Natural killer cell (primary cell): Measurements from ENCODE around the gene EME1. TPM values are rescaled to one million over a fixed set of nuclear protein-coding genes. Genes with fewer than 3 reads are reported as not detected.

ENCODE experiments used
- ATAC-seq, 3 donors: fragments of 150-1000 bp in 2 of 3; fragments of 200-7000 bp in 1 of 3; cut with Tn5 transposase; 1 replicate in 1 of 3; 2 replicates in 2 of 3; pipeline ENCODE4 v1.10.0; 2021; ENCODE audit warnings: mild to moderate bottlenecking in 2 of 3, moderate library complexity in 2 of 3
- DNase-seq, 2 donors: peaks; one replicate each; pipeline versions ENCODE4 v3.0.0 to v3.0.0-alpha.2; 2013 to 2021; ENCODE audit warnings: mixed read lengths in 1 of 2
- H3K27ac ChIP-seq: one replicate; pipeline ENCODE4 v1.5.1; 2013; ENCODE audit warnings: mild to moderate bottlenecking, low read length
- H3K27me3 ChIP-seq: one replicate; pipeline ENCODE4 v1.6.1; 2013; ENCODE audit warnings: low read length; ENCODE audit not compliant: control insufficient read depth, insufficient read depth
- H3K36me3 ChIP-seq: one replicate; pipeline ENCODE4 v1.6.1; 2013; ENCODE audit warnings: low read length; ENCODE audit not compliant: control insufficient read depth, insufficient read depth
- H3K4me1 ChIP-seq: one replicate; pipeline ENCODE4 v1.6.1; 2013; ENCODE audit warnings: low read length; ENCODE audit not compliant: control insufficient read depth, insufficient read depth
- H3K4me3 ChIP-seq: one replicate; pipeline ENCODE4 v1.5.1; 2013; ENCODE audit warnings: low read length
- H3K9me3 ChIP-seq: one replicate; pipeline ENCODE4 v1.6.1; 2013; ENCODE audit warnings: low read length; ENCODE audit not compliant: control insufficient read depth, insufficient read depth
- H3K27ac Mint-ChIP-seq, 2 donors: one replicate each; pipeline ENCODE4 v1.8.0; 2022; ENCODE audit warnings: mild to moderate bottlenecking in 2 of 2, mixed read lengths in 2 of 2, moderate library complexity in 1 of 2
- H3K27me3 Mint-ChIP-seq, 2 donors: one replicate each; pipeline ENCODE4 v1.8.0; 2022; ENCODE audit warnings: low read depth in 2 of 2, mixed read lengths in 2 of 2
- H3K36me3 Mint-ChIP-seq: one replicate; pipeline ENCODE4 v1.8.0; 2022; ENCODE audit warnings: mixed read lengths
- H3K4me1 Mint-ChIP-seq, 2 donors: one replicate each; pipeline ENCODE4 v1.8.0; 2022; ENCODE audit warnings: mixed read lengths in 2 of 2
- H3K4me3 Mint-ChIP-seq: one replicate; pipeline ENCODE4 v1.8.0; 2022; ENCODE audit warnings: mild to moderate bottlenecking, moderate library complexity, mixed read lengths
- H3K9me3 Mint-ChIP-seq, 2 donors: one replicate each; pipeline ENCODE4 v1.8.0; 2022; ENCODE audit warnings: mixed read lengths in 2 of 2
- CTCF ChIP-seq: fragments of 200-600 bp; IDR thresholded peaks from one replicate; pipeline ENCODE4 v1.8.0; 2022; ENCODE audit warnings: antibody characterized with exemption
- WGBS: methylation state at CpG from one replicate; pipeline ENCODE4 v1.1.7; 2013; ENCODE audit warnings: missing lambda C conversion rate; ENCODE audit not compliant: insufficient coverage; 5-methylcytosine and 5-hydroxymethylcytosine counted together
- intact Hi-C: fragments of 100-400 bp; cut with micrococcal nuclease; formaldehyde crosslinking; loops from one replicate; pipeline ENCODE4 v1.14.2; 2022
- total RNA-seq, 4 donors: library from RNA; stranded (reverse); fragments of 120-200 nt in 1 of 4; gene quantifications; one replicate each; pipeline versions ENCODE4 v1.2.3 to v1.2.4, GENCODE V29; 2013 to 2022

EME1 gene
- total RNA-seq, 3 donors from 2014 or later (not counting 1 experiment from before 2014, with no cell fraction given): 2.4 to 3.2 (median 2.9) TPM

- Mint-ChIP-seq H3K36me3 (no peaks in the 10 kb centered on the region), H3K27me3 (no peaks in the 10 kb centered on the region), H3K9me3 (no peaks in the 10 kb centered on the region), H3K4me1 (peaks cover 7 to 18% of the 10 kb centered on the region in 2 donors), H3K4me3 (no peak overlapping the region), H3K27ac (peak overlapping the region; percentile 42 to 77)
- peaks cover 7% of the 10 kb centered on the region for H3K4me1 ChIP-seq
- peaks cover 31% of the 10 kb centered on the region for H3K36me3 ChIP-seq
- intact Hi-C loops: loop anchor here (5.0 kb wide), 1 partner anchor 35 kb away; the partner anchor contains the start of gene LRRC59
- H3K4me3 ChIP-seq: no peak overlapping the region
- H3K27me3 ChIP-seq: no peaks in the 10 kb centered on the region
- H3K9me3 ChIP-seq: no peaks in the 10 kb centered on the region
- 48% methylated on average over 9 of the region's 11 CpGs for WGBS
- peak; percentile 66 for TF ChIP-seq CTCF
- H3K27ac ChIP-seq: no peak overlapping the region
- peak; percentile 85 to 98 (median 91) for ATAC-seq
- peak; percentile 44 to 85 for DNase-seq
These were observed 11.2 kb upstream of the EME1 start for GRCh38 chr17:50361561-50362480.

GRCh38 chr17:50362661-50363060 lies 10.4 kb upstream of the EME1 start:
- H3K9me3 ChIP-seq: no peaks in the 10 kb centered on the region
- whole genome bisulfite sequencing: 95% methylated on average over 6 of the region's 7 CpGs
- H3K4me1 ChIP-seq: peaks cover 7% of the 10 kb centered on the region
- Mint-ChIP-seq H3K4me1 (peaks cover 7 to 18% of the 10 kb centered on the region in 2 donors), H3K27me3 (no peaks in the 10 kb centered on the region), H3K36me3 (peaks cover 1% of the 10 kb centered on the region), H3K4me3 (no peak overlapping the region), H3K9me3 (no peaks in the 10 kb centered on the region), H3K27ac (peak overlapping the region; percentile 42 to 77)
- no peaks in the 10 kb centered on the region for H3K27me3 ChIP-seq
- intact Hi-C loops: loop anchor here (5.0 kb wide), 1 partner anchor 35 kb away; the partner anchor contains the start of gene LRRC59
- no peak overlapping the region for H3K4me3 ChIP-seq
- ATAC-seq (no peak), DNase-seq (no peak)
- TF ChIP-seq CTCF: no peak
- H3K36me3 ChIP-seq: peaks cover 33% of the 10 kb centered on the region
- no peak overlapping the region for H3K27ac ChIP-seq

DNA sequence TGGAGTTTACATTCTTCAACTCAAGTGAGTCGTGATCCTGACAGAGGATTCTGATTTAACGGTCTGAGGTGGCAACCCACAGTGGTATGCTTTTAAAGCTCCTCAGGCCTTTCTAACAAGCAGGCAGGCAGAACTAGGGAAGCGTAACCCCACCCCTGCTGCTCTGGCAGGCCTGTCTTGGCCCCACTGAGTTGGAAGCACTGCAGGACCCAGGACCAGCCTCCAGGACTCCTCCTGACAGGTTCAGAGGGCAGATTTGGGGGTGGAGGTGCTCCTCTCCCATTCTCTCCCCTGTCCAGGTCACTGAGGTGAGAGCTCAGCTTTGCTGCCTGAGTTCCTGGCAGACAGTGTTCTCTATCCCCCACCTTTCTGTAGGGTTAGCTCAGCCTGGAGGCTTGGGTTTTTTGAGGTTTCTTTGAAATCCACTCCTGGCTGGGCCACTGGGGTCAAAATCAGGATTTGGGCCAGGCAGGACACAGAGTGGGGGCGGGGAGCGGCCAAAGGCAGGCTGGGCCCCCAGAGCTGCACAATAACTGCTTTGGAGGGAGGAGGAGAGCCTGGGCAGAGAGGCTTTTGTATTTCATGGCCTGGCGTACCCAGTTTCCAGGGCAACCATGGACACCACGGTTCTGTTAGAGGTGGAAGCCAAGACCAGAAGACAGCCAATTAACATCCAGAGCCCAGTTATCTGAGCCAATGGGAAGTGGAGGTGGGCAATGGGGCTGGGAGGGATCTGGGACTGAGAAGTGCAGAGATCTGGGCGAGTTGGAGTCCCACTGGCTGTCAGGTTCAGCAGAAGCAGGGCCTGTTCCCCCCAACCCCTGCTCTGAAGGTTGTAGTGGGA lies 9.6 kb upstream of the EME1 start:
- 78% methylated on average over 8 of the region's 8 CpGs for WGBS
- H3K36me3 ChIP-seq: peaks cover 37% of the 10 kb centered on the region
- H3K27ac Mint-ChIP-seq: peak overlapping the region in 1 of 2 donors; percentile 13
- no peaks in the 10 kb centered on the region for H3K27me3 ChIP-seq
- no peaks in the 10 kb centered on the region for H3K27me3 Mint-ChIP-seq
- intact Hi-C loops: loop anchor here (5.0 kb wide), 1 partner anchor 34 kb away; the partner anchor contains the start of gene LRRC59
- ATAC-seq (no peak), DNase-seq (no peak)
- no peak overlapping the region for H3K4me3 ChIP-seq
- H3K36me3 Mint-ChIP-seq: peaks cover 9% of the 10 kb centered on the region
- H3K4me1 Mint-ChIP-seq: peaks cover 7 to 18% of the 10 kb centered on the region in 2 donors
- no peak overlapping the region for H3K27ac ChIP-seq
- no peak for TF ChIP-seq CTCF
- no peaks in the 10 kb centered on the region for H3K9me3 Mint-ChIP-seq
- no peak overlapping the region for H3K4me3 Mint-ChIP-seq
- peaks cover 7% of the 10 kb centered on the region for H3K4me1 ChIP-seq
- H3K9me3 ChIP-seq: no peaks in the 10 kb centered on the region
